B cell (primary cell): Measurements from ENCODE around the gene TJP2. TPM values are rescaled to one million over a fixed set of nuclear protein-coding genes. Genes with fewer than 3 reads are reported as not detected.

ENCODE experiments used
- ATAC-seq: fragments of 200-7000 bp; cut with Tn5 transposase; one replicate; pipeline ENCODE4 v1.10.0; 2021; ENCODE audit warnings: low read depth, mild to moderate bottlenecking, moderate number of reproducible peaks, moderate library complexity
- CTCF ChIA-PET: fragments of 350-600 bp; sonication (Branson Sonifier 250); formaldehyde crosslinking; loops from one replicate; lab custom pipeline; 2021; ENCODE audit warnings: antibody characterized with exemption, inconsistent platforms; lab: Charles Lee
- POLR2A ChIA-PET: fragments of 350-600 bp; sonication (Branson Sonifier 250); formaldehyde crosslinking; loops from one replicate; lab custom pipeline; 2021; ENCODE audit warnings: antibody characterized with exemption; lab: Charles Lee
- DNase-seq: peaks from one replicate; pipeline ENCODE4 v3.0.0; 2013
- H2AFZ ChIP-seq: 2 replicates; pipeline ENCODE4 v1.6.1; 2012; ENCODE audit warnings: mild to moderate bottlenecking, low read depth, low read length; ENCODE audit not compliant: insufficient read depth, poor library complexity, severe bottlenecking
- H3K27ac ChIP-seq, 2 donors: 1 replicate in 1 of 2; 2 replicates in 1 of 2; pipeline ENCODE4 v1.5.1; 2012 to 2013; ENCODE audit warnings: low read length in 2 of 2, mild to moderate bottlenecking in 2 of 2, moderate library complexity in 1 of 2
- H3K27me3 ChIP-seq, 4 experiments: fragments of 200-600 bp in 1 of 4; sonication (generic) in 1 of 4; replicated peaks in 1 of 4; 1 replicate in 2 of 4; 2 replicates in 2 of 4; pipeline versions ENCODE4 v1.6.1 to v1.7.0; 2013 to 2016; ENCODE audit warnings: low read length in 3 of 4, mild to moderate bottlenecking in 2 of 4, mixed read lengths in 1 of 4, moderate library complexity in 1 of 4; ENCODE audit not compliant: insufficient read depth in 4 of 4, control insufficient read depth in 3 of 4; ENCODE audit errors: control extremely low read depth in 1 of 4
- H3K36me3 ChIP-seq, 2 experiments: replicated peaks in 1 of 2; 1 replicate in 1 of 2; 2 replicates in 1 of 2; pipeline versions ENCODE4 v1.6.1 to v1.7.1; 2013; ENCODE audit warnings: low read length in 1 of 2; ENCODE audit not compliant: insufficient read depth in 2 of 2, control insufficient read depth in 1 of 2; ENCODE audit errors: control extremely low read depth in 1 of 2, extremely low read depth in 1 of 2
- H3K4me1 ChIP-seq, 2 donors: fragments of 200-600 bp in 1 of 2; sonication (generic) in 1 of 2; 1 replicate in 1 of 2; 2 replicates in 1 of 2; pipeline versions ENCODE4 v1.5.1 to v1.6.1; 2013 to 2017; ENCODE audit warnings: low read length in 2 of 2; ENCODE audit not compliant: control insufficient read depth in 2 of 2, insufficient read depth in 2 of 2
- H3K4me2 ChIP-seq: replicated peaks from 2 replicates; pipeline ENCODE3; 2012; ENCODE audit warnings: mild to moderate bottlenecking, low read depth, low read length; ENCODE audit not compliant: poor library complexity, severe bottlenecking
- H3K4me3 ChIP-seq, 5 experiments: fragments of 200-600 bp in 1 of 5; sonication (generic) in 1 of 5; 1 replicate in 3 of 5; 2 replicates in 2 of 5; pipeline versions ENCODE4 v1.5.1 to v1.7.0; 2011 to 2016; ENCODE audit warnings: low read length in 4 of 5, mild to moderate bottlenecking in 4 of 5, low read depth in 2 of 5, control low read depth in 1 of 5, moderate library complexity in 1 of 5; ENCODE audit not compliant: insufficient read depth in 1 of 5; ENCODE audit errors: control extremely low read depth in 1 of 5, extremely low read depth in 1 of 5
- H3K79me2 ChIP-seq: fragments of 200-600 bp; sonication (generic); one replicate; pipeline ENCODE4 v1.6.0; 2016; ENCODE audit warnings: low read length; ENCODE audit not compliant: control insufficient read depth, insufficient read depth
- H3K9ac ChIP-seq: fragments of 200-600 bp; sonication (generic); 2 replicates; pipeline ENCODE4 v1.6.1; 2017; ENCODE audit warnings: mild to moderate bottlenecking, low read length, moderate library complexity
- H3K9me3 ChIP-seq, 3 donors: one replicate each; pipeline versions ENCODE4 v1.6.1 to v1.7.1; 2013; ENCODE audit warnings: low read length in 2 of 3; ENCODE audit not compliant: control insufficient read depth in 2 of 3, insufficient read depth in 1 of 3; ENCODE audit errors: control extremely low read depth in 1 of 3
- H4K20me1 ChIP-seq: 2 replicates; pipeline ENCODE4 v1.6.0; 2012; ENCODE audit warnings: mild to moderate bottlenecking, low read length; ENCODE audit not compliant: insufficient read depth, control insufficient read depth, poor library complexity, severe bottlenecking
- H3K27ac Mint-ChIP-seq: one replicate; pipeline ENCODE4 v1.8.0; 2021; ENCODE audit warnings: mixed read lengths
- H3K27me3 Mint-ChIP-seq: one replicate; pipeline ENCODE4 v1.8.0; 2021; ENCODE audit warnings: mixed read lengths
- H3K4me1 Mint-ChIP-seq: one replicate; pipeline ENCODE4 v1.8.0; 2021; ENCODE audit warnings: mixed read lengths
- H3K4me3 Mint-ChIP-seq: one replicate; pipeline ENCODE4 v1.8.0; 2021; ENCODE audit warnings: mixed read lengths
- H3K9me3 Mint-ChIP-seq: one replicate; pipeline ENCODE4 v1.8.0; 2022; ENCODE audit warnings: mixed read lengths; ENCODE audit not compliant: insufficient read depth
- EZH2 ChIP-seq: IDR thresholded peaks from 2 replicates; pipeline ENCODE4 v1.6.1; 2012; ENCODE audit warnings: borderline replicate concordance, low read depth, mild to moderate bottlenecking, moderate library complexity, low read length; ENCODE audit not compliant: insufficient read depth, poor library complexity, severe bottlenecking
- WGBS: methylation state at CpG from one replicate; pipeline ENCODE4 v1.1.5; 2013; ENCODE audit warnings: missing lambda C conversion rate; ENCODE audit not compliant: insufficient coverage; 5-methylcytosine and 5-hydroxymethylcytosine counted together
- intact Hi-C: fragments of 100-400 bp; cut with micrococcal nuclease; formaldehyde crosslinking; loops from one replicate; pipeline ENCODE4 v1.10.0; 2022
- polyA plus RNA-seq: library from polyadenylated mRNA; depleted of rRNA; stranded (reverse); fragments of >200 nt; gene quantifications from 2 replicates; pipeline ENCODE4 v1.2.3, GENCODE V29; 2012
- total RNA-seq, 2 donors: library from RNA; stranded (reverse); fragments of 120-200 nt in 1 of 2; gene quantifications; 1 replicate in 1 of 2; 2 replicates in 1 of 2; pipeline versions ENCODE4 v1.2.3 to v1.2.4, GENCODE V29; 2013 to 2022
- TF ChIP-seq, protein P1 (sequence below): fragments of 200-600 bp; IDR thresholded peaks from one replicate; pipeline ENCODE4 v1.8.0; 2022; ENCODE audit warnings: antibody characterized with exemption, mild to moderate bottlenecking

TJP2 gene
- total and polyA plus RNA-seq, 2 donors (not counting 1 experiment from before 2014, with no cell fraction given) = 1.2 to 2.3 TPM

DNA sequence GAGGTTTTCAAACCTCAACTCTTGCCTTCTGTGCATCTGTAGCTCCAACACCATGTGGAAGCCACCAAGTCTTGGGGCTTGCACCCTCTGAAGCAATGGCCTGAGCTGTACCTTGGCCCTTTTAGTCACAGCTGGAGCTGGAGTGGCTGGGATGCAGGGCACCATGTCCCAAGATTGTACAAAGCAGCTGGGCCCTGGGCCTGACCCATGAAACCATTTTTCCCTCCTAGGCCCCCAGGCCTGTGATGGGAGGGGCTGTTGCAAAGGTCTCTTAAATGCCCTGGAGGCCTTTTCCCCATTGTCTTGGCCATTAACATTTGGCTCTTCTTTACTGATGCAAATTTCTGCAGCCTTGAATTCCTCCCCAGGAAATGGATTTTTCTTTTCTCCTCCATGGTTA is 139.1 kb downstream of the TJP2 start:
- Histone ChIP-seq H3K79me2 (no peaks in the 10 kb centered on the region), H2AFZ (no peak overlapping the region), H4K20me1 (no peaks in the 10 kb centered on the region), H3K4me2 (no peak overlapping the region), H3K9ac (no peak overlapping the region), H3K9me3 (peaks cover 0 to 13% (median 12%) of the 10 kb centered on the region in 3 donors), H3K27ac (no peak overlapping the region), H3K4me1 (no peaks in the 10 kb centered on the region), H3K27me3 (no peaks in the 10 kb centered on the region), H3K4me3 (no peak overlapping the region), H3K36me3 (no peaks in the 10 kb centered on the region)
- ChIA-PET CTCF (no interaction called here), POLR2A (no interaction called here)
- Mint-ChIP-seq H3K4me1 (no peaks in the 10 kb centered on the region), H3K4me3 (no peak overlapping the region), H3K27ac (no peak overlapping the region), H3K9me3 (peaks cover 6% of the 10 kb centered on the region), H3K27me3 (peaks cover 9% of the 10 kb centered on the region)
- ATAC-seq (no peak), DNase-seq (no peak)
- no peak for TF ChIP-seq EZH2
- TF ChIP-seq, protein P1, sequence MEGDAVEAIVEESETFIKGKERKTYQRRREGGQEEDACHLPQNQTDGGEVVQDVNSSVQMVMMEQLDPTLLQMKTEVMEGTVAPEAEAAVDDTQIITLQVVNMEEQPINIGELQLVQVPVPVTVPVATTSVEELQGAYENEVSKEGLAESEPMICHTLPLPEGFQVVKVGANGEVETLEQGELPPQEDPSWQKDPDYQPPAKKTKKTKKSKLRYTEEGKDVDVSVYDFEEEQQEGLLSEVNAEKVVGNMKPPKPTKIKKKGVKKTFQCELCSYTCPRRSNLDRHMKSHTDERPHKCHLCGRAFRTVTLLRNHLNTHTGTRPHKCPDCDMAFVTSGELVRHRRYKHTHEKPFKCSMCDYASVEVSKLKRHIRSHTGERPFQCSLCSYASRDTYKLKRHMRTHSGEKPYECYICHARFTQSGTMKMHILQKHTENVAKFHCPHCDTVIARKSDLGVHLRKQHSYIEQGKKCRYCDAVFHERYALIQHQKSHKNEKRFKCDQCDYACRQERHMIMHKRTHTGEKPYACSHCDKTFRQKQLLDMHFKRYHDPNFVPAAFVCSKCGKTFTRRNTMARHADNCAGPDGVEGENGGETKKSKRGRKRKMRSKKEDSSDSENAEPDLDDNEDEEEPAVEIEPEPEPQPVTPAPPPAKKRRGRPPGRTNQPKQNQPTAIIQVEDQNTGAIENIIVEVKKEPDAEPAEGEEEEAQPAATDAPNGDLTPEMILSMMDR = no peak
- intact Hi-C loops = no loop called here

DNA sequence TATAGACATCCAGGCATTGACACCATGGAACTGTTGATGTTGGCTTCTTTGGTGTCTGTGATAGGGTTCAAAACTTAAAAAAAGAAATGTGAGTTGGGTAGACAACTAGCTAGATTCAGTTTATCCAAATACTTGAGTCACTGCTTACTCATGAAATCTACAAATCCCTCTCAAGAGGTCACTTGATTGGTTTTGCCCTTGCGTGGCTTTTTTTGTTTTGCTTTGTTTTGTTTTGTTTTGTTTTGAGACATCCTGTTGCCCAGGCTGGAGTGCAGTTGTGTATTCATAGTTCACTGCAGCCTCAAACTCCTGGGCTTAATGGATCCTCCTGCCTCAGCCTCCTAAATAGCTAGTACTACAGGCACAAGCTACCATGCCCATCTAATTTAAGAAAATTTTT is 140.5 kb downstream of the TJP2 start:
- ChIA-PET CTCF (no interaction called here), POLR2A (no interaction called here)
- Mint-ChIP-seq H3K27ac (no peak overlapping the region), H3K4me1 (no peaks in the 10 kb centered on the region), H3K4me3 (no peak overlapping the region), H3K27me3 (peaks cover 13% of the 10 kb centered on the region), H3K9me3 (peaks cover 6% of the 10 kb centered on the region)
- no peak overlapping the region for H3K4me2 ChIP-seq
- peaks cover 0 to 13% (median 12%) of the 10 kb centered on the region in 3 donors for H3K9me3 ChIP-seq
- DNase-seq (no peak), ATAC-seq (no peak)
- no peaks in the 10 kb centered on the region for H3K79me2 ChIP-seq
- no peak overlapping the region for H3K27ac ChIP-seq
- no peak for TF ChIP-seq EZH2
- TF ChIP-seq, protein P1 = no peak
- WGBS = no CpG with 5 or more reads among the region's 1 CpG
- H3K36me3 ChIP-seq = no peaks in the 10 kb centered on the region
- intact Hi-C loops = no loop called here
- no peak overlapping the region for H2AFZ ChIP-seq
- H3K27me3 ChIP-seq = no peaks in the 10 kb centered on the region
- H3K4me1 ChIP-seq = no peaks in the 10 kb centered on the region
- no peak overlapping the region for H3K9ac ChIP-seq
- no peak overlapping the region for H3K4me3 ChIP-seq
- no peaks in the 10 kb centered on the region for H4K20me1 ChIP-seq
